Mesenchymal stem cell (in vitro differentiated cells and primary cell): Measurements from ENCODE around the gene COMTD1.

ENCODE experiments used
- DNase-seq: peaks from one replicate; pipeline ENCODE4 v3.0.0-alpha.2; 2013
- H2AFZ ChIP-seq: one replicate; pipeline ENCODE4 v1.6.1; 2013; ENCODE audit warnings: low read depth, mild to moderate bottlenecking, control low read depth, inconsistent platforms, low read length, moderate library complexity
- H2AK5ac ChIP-seq: 2 replicates; pipeline ENCODE4 v1.6.1; 2013; ENCODE audit warnings: low read length, moderate library complexity, mild to moderate bottlenecking, inconsistent platforms; ENCODE audit not compliant: severe bottlenecking
- H2BK120ac ChIP-seq: one replicate; pipeline ENCODE4 v1.6.1; 2013; ENCODE audit warnings: low read depth, mild to moderate bottlenecking, inconsistent platforms, low read length, moderate library complexity
- H2BK12ac ChIP-seq, 2 experiments: one replicate each; pipeline ENCODE4 v1.6.1; 2013; ENCODE audit warnings: inconsistent platforms in 2 of 2, low read length in 2 of 2, mild to moderate bottlenecking in 2 of 2, moderate library complexity in 2 of 2, control low read depth in 1 of 2
- H2BK15ac ChIP-seq: one replicate; pipeline ENCODE4 v1.6.1; 2013; ENCODE audit warnings: mild to moderate bottlenecking, low read depth, inconsistent platforms; ENCODE audit not compliant: poor library complexity, severe bottlenecking
- H2BK5ac ChIP-seq: 2 replicates; pipeline ENCODE4 v1.6.1; 2013; ENCODE audit warnings: low read depth, mild to moderate bottlenecking, low read length, control low read depth, inconsistent platforms; ENCODE audit not compliant: poor library complexity, severe bottlenecking
- H3K14ac ChIP-seq, 2 experiments: one replicate each; pipeline ENCODE4 v1.6.1; 2013; ENCODE audit warnings: inconsistent platforms in 2 of 2, low read length in 2 of 2, control low read depth in 1 of 2, mild to moderate bottlenecking in 1 of 2, moderate library complexity in 1 of 2
- H3K18ac ChIP-seq, 2 experiments: one replicate each; pipeline ENCODE4 v1.6.1; 2013; ENCODE audit warnings: inconsistent platforms in 2 of 2, low read length in 2 of 2, control low read depth in 1 of 2, low read depth in 1 of 2, mild to moderate bottlenecking in 1 of 2
- H3K23ac ChIP-seq, 2 experiments: one replicate each; pipeline ENCODE4 v1.6.1; 2013; ENCODE audit warnings: inconsistent platforms in 2 of 2, low read length in 2 of 2, mild to moderate bottlenecking in 2 of 2, moderate library complexity in 2 of 2, control low read depth in 1 of 2
- H3K27ac ChIP-seq: 2 replicates; pipeline ENCODE4 v1.5.1; 2013; ENCODE audit warnings: mild to moderate bottlenecking, moderate library complexity, low read length, control low read depth, inconsistent platforms; ENCODE audit not compliant: poor library complexity, severe bottlenecking
- H3K27me3 ChIP-seq, 2 experiments: 2 replicates each; pipeline versions ENCODE4 v1.6.1 to v1.7.0; 2013; ENCODE audit warnings: low read length in 2 of 2, mild to moderate bottlenecking in 2 of 2, moderate library complexity in 2 of 2, control low read depth in 1 of 2, inconsistent platforms in 1 of 2; ENCODE audit not compliant: control insufficient read depth in 1 of 2, insufficient read depth in 1 of 2
- H3K36me3 ChIP-seq, 2 experiments: 2 replicates each; pipeline versions ENCODE4 v1.6.1 to v1.7.0; 2013; ENCODE audit warnings: low read length in 2 of 2, control low read depth in 1 of 2, inconsistent platforms in 1 of 2, low read depth in 1 of 2, mild to moderate bottlenecking in 1 of 2; ENCODE audit not compliant: insufficient read depth in 2 of 2, control insufficient read depth in 1 of 2
- H3K4ac ChIP-seq, 2 experiments: one replicate each; pipeline ENCODE4 v1.6.1; 2013; ENCODE audit warnings: inconsistent platforms in 2 of 2, low read length in 2 of 2, mild to moderate bottlenecking in 2 of 2, moderate library complexity in 2 of 2, control low read depth in 1 of 2, low read depth in 1 of 2
- H3K4me1 ChIP-seq: 2 replicates; pipeline ENCODE4 v1.6.1; 2013; ENCODE audit warnings: low read depth, low read length, control low read depth; ENCODE audit not compliant: control insufficient read depth, insufficient read depth
- H3K4me2 ChIP-seq: 2 replicates; pipeline ENCODE4 v1.6.1; 2013; ENCODE audit warnings: low read length, mild to moderate bottlenecking, inconsistent platforms; ENCODE audit not compliant: poor library complexity, severe bottlenecking
- H3K4me3 ChIP-seq, 2 experiments: 2 replicates each; pipeline versions ENCODE4 v1.5.1 to v1.7.0; 2013; ENCODE audit warnings: low read length in 2 of 2, mild to moderate bottlenecking in 2 of 2, control low read depth in 1 of 2, low read depth in 1 of 2; ENCODE audit not compliant: insufficient read depth in 1 of 2
- H3K79me1 ChIP-seq: replicated peaks from 2 replicates; pipeline ENCODE4 v1.6.1; 2013; ENCODE audit warnings: mild to moderate bottlenecking, control low read depth, low read length, inconsistent platforms; ENCODE audit not compliant: poor library complexity, severe bottlenecking
- H3K9ac ChIP-seq: 2 replicates; pipeline ENCODE4 v1.7.0; 2013; ENCODE audit warnings: mild to moderate bottlenecking, low read length, moderate library complexity
- H3K9me3 ChIP-seq: 2 replicates; pipeline ENCODE4 v1.7.0; 2013; ENCODE audit warnings: mild to moderate bottlenecking, low read length; ENCODE audit not compliant: control insufficient read depth
- H4K8ac ChIP-seq: one replicate; pipeline ENCODE4 v1.6.1; 2013; ENCODE audit warnings: inconsistent platforms, mild to moderate bottlenecking, low read length, moderate library complexity
- H4K91ac ChIP-seq: one replicate; pipeline ENCODE4 v1.6.1; 2013; ENCODE audit warnings: mild to moderate bottlenecking, low read length, inconsistent platforms
- WGBS: methylation state at CpG from one replicate; pipeline ENCODE4 v1.1.7; 2013; ENCODE audit warnings: mixed read lengths; 5-methylcytosine and 5-hydroxymethylcytosine counted together

COMTD1 gene

DNA sequence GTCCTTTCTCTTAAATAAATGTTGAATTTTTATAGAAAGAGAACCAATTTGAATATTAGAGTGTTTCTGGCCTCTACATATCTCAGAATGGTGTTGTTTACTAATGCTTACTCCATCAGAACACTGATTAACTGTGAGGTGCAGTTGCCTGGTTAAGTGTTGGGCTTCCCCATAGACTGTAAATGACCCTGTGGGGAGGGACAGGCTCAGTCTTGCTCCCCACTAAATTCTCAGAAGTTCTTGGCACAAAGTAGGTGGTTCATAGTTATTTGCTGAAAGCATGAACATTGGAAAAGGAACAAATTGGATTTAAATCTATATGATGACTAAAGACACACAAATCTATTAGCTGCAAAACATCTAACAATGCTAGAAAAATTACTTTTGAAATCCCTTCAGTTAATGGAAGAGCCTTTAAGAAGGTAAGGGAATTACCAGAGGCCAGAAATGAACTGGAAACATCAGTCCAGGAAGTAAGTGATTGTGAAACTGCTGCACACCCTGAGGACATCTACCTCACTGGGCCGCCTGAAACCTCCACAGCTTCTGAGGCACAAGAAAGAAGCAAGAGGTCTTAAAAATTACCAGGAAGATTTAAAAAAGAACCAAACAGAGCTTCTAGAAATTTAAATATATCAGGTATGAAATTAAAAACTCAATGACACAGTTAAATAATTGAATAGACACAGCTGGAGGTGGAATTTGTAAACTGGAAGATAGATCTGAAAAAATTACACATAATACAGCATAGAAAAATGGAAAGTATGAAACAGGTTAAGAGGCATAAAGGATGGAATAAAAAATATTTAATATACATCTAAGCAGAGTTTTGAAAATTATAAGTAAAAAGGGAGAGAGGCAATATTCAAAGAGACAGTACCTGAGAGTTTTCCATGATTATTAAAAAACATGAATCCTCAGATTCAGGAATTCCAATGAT, 17.8 kb upstream of the COMTD1 start:
- no peak overlapping the region for H3K27ac ChIP-seq
- peaks cover 23% of the 10 kb centered on the region for H3K9me3 ChIP-seq
- WGBS = no CpG with 5 or more reads among the region's 1 CpG

DNA sequence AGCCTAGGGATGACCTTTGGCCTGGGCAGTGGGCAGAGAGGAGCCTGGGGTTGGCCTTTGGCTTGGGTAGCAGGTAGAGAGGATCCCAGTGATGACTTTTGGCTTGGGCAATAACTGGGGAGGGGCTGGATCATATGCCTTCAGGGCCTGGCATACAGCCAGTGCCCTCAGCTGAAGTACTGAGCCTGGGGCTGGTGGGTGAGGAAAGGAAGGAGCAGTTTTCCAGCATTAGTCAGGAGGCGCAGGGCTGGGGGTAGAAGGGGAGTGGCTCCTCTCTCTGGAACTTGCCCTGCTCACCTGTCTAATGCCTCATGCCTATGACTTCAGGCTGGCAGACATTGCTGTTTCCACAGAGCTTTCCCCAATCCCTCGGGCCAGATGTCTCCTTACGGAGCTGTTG, 15.2 kb upstream of the COMTD1 start:
- Histone ChIP-seq H3K9me3 (peaks cover 23% of the 10 kb centered on the region), H2AK5ac (no peak overlapping the region), H3K4ac (no peak overlapping the region), H3K27ac (no peak overlapping the region), H4K8ac (no peak overlapping the region), H3K4me1 (no peaks in the 10 kb centered on the region), H3K4me2 (no peak overlapping the region), H3K23ac (no peak overlapping the region), H3K36me3 (no peaks in the 10 kb centered on the region), H3K14ac (no peak overlapping the region), H2AFZ (no peak overlapping the region), H2BK120ac (no peak overlapping the region), H2BK15ac (peak overlapping the region; percentile 56), H3K79me1 (no peaks in the 10 kb centered on the region), H3K27me3 (peaks cover 0 to 15% of the 10 kb centered on the region in 2 experiments), H3K18ac (no peak overlapping the region), H2BK12ac (no peak overlapping the region), H2BK5ac (no peak overlapping the region), H3K4me3 (no peak overlapping the region), H3K9ac (no peak overlapping the region), H4K91ac (no peak overlapping the region)
- no peak for DNase-seq
- WGBS = 92% methylated on average over 2 of the region's 3 CpGs

More for the DNA sequence above, 17.8 kb upstream of the COMTD1 start:
- no peak for DNase-seq
- Histone ChIP-seq H3K23ac (no peak overlapping the region), H3K9ac (no peak overlapping the region), H3K79me1 (no peaks in the 10 kb centered on the region), H3K14ac (no peak overlapping the region), H2BK5ac (no peak overlapping the region), H2BK15ac (no peak overlapping the region), H2BK12ac (no peak overlapping the region), H2AFZ (no peak overlapping the region), H2AK5ac (no peak overlapping the region), H4K91ac (no peak overlapping the region), H3K4me3 (no peak overlapping the region), H3K36me3 (no peaks in the 10 kb centered on the region), H3K27me3 (peaks cover 0 to 12% of the 10 kb centered on the region in 2 experiments), H3K4ac (no peak overlapping the region), H3K4me2 (no peak overlapping the region), H3K4me1 (no peaks in the 10 kb centered on the region), H3K18ac (no peak overlapping the region), H2BK120ac (no peak overlapping the region), H4K8ac (no peak overlapping the region)

DNA sequence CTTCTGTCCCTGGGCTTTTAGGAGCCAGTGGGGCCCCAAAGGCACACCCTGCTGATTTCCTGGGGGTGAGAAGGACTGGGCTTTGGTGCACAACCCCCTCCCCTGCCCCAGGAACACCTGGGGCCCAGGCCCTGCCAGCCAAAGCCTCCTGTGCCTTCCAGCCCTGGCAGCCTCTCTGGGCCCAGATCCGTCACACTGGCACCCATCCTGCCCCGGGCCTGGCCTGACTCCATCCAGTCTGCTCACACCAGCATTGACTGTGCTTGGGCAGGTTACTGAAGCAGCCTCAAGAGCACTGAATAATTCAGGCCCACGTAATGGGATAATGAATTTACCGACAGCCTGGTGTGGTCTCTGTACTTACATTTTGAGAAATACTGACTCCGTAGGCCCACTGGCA, 12.0 kb upstream of the COMTD1 start:
- H2BK120ac ChIP-seq = no peak overlapping the region
- no peak overlapping the region for H3K9ac ChIP-seq
- H3K36me3 ChIP-seq = no peaks in the 10 kb centered on the region
- H3K18ac ChIP-seq = no peak overlapping the region
- no peak overlapping the region for H3K4ac ChIP-seq
- H3K79me1 ChIP-seq = no peaks in the 10 kb centered on the region
- H2BK5ac ChIP-seq = no peak overlapping the region
- H3K14ac ChIP-seq = no peak overlapping the region
- peaks cover 0 to 42% of the 10 kb centered on the region in 2 experiments for H3K27me3 ChIP-seq
- H2AK5ac ChIP-seq = no peak overlapping the region
- WGBS = 92% methylated on average over 5 of the region's 5 CpGs
- no peak overlapping the region for H3K23ac ChIP-seq
- no peak overlapping the region for H3K27ac ChIP-seq
- no peak for DNase-seq
- H3K9me3 ChIP-seq = peaks cover 5% of the 10 kb centered on the region
- H2BK15ac ChIP-seq = no peak overlapping the region
- H4K8ac ChIP-seq = no peak overlapping the region
- no peak overlapping the region for H3K4me3 ChIP-seq
- H4K91ac ChIP-seq = no peak overlapping the region
- no peaks in the 10 kb centered on the region for H3K4me1 ChIP-seq
- H2BK12ac ChIP-seq = no peak overlapping the region
- H3K4me2 ChIP-seq = no peak overlapping the region
- H2AFZ ChIP-seq = no peak overlapping the region

DNA sequence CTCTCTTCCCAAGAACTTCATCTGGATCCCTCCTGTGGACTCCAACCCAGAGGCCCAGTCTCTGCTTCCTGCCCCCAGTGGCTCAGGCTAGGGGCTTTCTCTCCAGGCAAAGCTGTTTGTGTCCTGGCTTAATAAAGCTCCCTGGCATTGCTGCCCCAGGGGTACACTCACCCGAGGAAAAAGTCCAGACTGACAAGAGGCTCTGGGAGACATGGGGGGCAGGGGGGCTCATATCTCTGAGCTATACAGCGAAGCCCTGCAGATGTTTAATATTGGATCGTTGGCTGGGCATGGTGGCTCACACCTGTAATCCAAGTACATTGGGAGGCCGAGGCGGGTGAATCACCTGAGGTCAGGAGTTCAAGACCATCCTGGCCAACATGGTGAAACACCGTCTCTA, 10.7 kb upstream of the COMTD1 start:
- no peak for DNase-seq
- Histone ChIP-seq H3K4me1 (no peaks in the 10 kb centered on the region), H2BK12ac (no peak overlapping the region), H2AK5ac (no peak overlapping the region), H3K79me1 (no peaks in the 10 kb centered on the region), H3K23ac (no peak overlapping the region), H4K91ac (no peak overlapping the region), H4K8ac (no peak overlapping the region), H2AFZ (no peak overlapping the region), H3K9me3 (no peaks in the 10 kb centered on the region), H3K9ac (no peak overlapping the region), H3K36me3 (no peaks in the 10 kb centered on the region), H2BK15ac (no peak overlapping the region), H3K18ac (no peak overlapping the region), H3K27me3 (peaks cover 0 to 45% of the 10 kb centered on the region in 2 experiments), H3K27ac (no peak overlapping the region), H3K4ac (no peak overlapping the region), H2BK5ac (no peak overlapping the region), H2BK120ac (no peak overlapping the region), H3K14ac (no peak overlapping the region), H3K4me3 (no peak overlapping the region), H3K4me2 (no peak overlapping the region)
- 86% methylated on average over 6 of the region's 6 CpGs for WGBS
